GM12878 (cell line): ENCODE measurements around the gene A3GALT2. TPM values are rescaled to one million over a fixed set of nuclear protein-coding genes. Genes with fewer than 3 reads are reported as not detected.

Experiments
- ATAC-seq: fragments of 200-7000 bp; cut with Tn5 transposase; 3 replicates; pipeline ENCODE4 v1.9.1; 2020; ENCODE audit warnings: mild to moderate bottlenecking, moderate library complexity
- BruUV-seq: library from RNA; stranded (reverse); fragments of 400-500 nt; replicated peaks from 2 replicates; lab custom pipeline; 2021; lab: Mats Ljungman, UMichigan
- CTCF ChIA-PET: fragments of 300-600 bp; sonication (Branson Sonifier 250); formaldehyde crosslinking; extraction: SDS; loops from one replicate; lab custom pipeline; 2021; ENCODE audit warnings: inconsistent platforms; lab: Yijun Ruan, JAX
- POLR2A ChIA-PET: fragments of 350-600 bp; formaldehyde crosslinking; extraction: SDS; loops from one replicate; lab custom pipeline; 2021; ENCODE audit warnings: inconsistent platforms; lab: Charles Lee
- RAD21 ChIA-PET: fragments of 300-600 bp; sonication (Branson Sonifier 250); formaldehyde crosslinking; loops from one replicate; lab custom pipeline; 2023; ENCODE audit warnings: antibody characterized with exemption; ENCODE audit not compliant: unreplicated experiment; lab: Charles Lee
- SMC1A ChIA-PET: fragments of 300-600 bp; sonication (Branson Sonifier 250); formaldehyde crosslinking; loops from one replicate; lab custom pipeline; 2023; ENCODE audit not compliant: unreplicated experiment, uncharacterized antibody; lab: Charles Lee
- DNase-seq: peaks from one replicate; pipeline ENCODE4 v3.0.0-alpha.2; 2011; ENCODE audit warnings: low read depth, low spot score
- FAIRE-seq: peaks from 3 replicates; lab custom pipeline; 2011; peaks lifted over from hg19 to GRCh38; lab: Jason Lieb, UNC
- H2AFZ ChIP-seq: 2 replicates; pipeline ENCODE4 v1.6.0; 2011; ENCODE audit warnings: low read depth, low read length, control low read depth; ENCODE audit not compliant: control insufficient read depth
- H3K27ac ChIP-seq: 2 replicates; pipeline ENCODE4 v1.5.1; 2011; ENCODE audit warnings: control low read depth; ENCODE audit not compliant: control insufficient read depth, insufficient read depth
- H3K27me3 ChIP-seq, 2 experiments: replicated peaks in 1 of 2; 2 replicates each; pipeline versions ENCODE4 v1.6.0 to v1.6.1; 2011; ENCODE audit warnings: low read length in 1 of 2; ENCODE audit not compliant: control insufficient read depth in 2 of 2, insufficient read depth in 2 of 2
- H3K36me3 ChIP-seq, 2 experiments: 2 replicates each; pipeline ENCODE4 v1.5.1; 2011; ENCODE audit warnings: low read length in 1 of 2; ENCODE audit not compliant: control insufficient read depth in 2 of 2, insufficient read depth in 2 of 2
- H3K4me1 ChIP-seq: 2 replicates; pipeline ENCODE4 v1.6.1; 2011; ENCODE audit warnings: mild to moderate bottlenecking, low read length, moderate library complexity, mixed read lengths; ENCODE audit not compliant: control insufficient read depth, insufficient read depth
- H3K4me2 ChIP-seq: 2 replicates; pipeline ENCODE4 v1.6.0; 2011; ENCODE audit warnings: control low read depth; ENCODE audit not compliant: control insufficient read depth, insufficient read depth
- H3K4me3 ChIP-seq: fragments of 200-600 bp; sonication (generic); 2 replicates; pipeline ENCODE4 v1.5.1; 2016
- H3K79me2 ChIP-seq: 2 replicates; pipeline ENCODE4 v1.6.0; 2011; ENCODE audit warnings: low read length; ENCODE audit not compliant: control insufficient read depth, insufficient read depth
- H3K9ac ChIP-seq: 2 replicates; pipeline ENCODE4 v1.8.0; 2011; ENCODE audit warnings: low read length, control low read depth, mixed read lengths; ENCODE audit not compliant: control insufficient read depth, insufficient read depth
- H3K9me3 ChIP-seq: replicated peaks from 3 replicates; pipeline ENCODE4 v1.5.1; 2011; ENCODE audit warnings: mild to moderate bottlenecking, low read length; ENCODE audit not compliant: control insufficient read depth, insufficient read depth
- H4K20me1 ChIP-seq: 2 replicates; pipeline ENCODE4 v1.6.0; 2011; ENCODE audit not compliant: control insufficient read depth, insufficient read depth
- CHD1 ChIP-seq: IDR thresholded peaks from 2 replicates; pipeline ENCODE4 v1.6.1; 2012; ENCODE audit warnings: low read depth, low read length, improper control_type of control experiment
- FOXM1 ChIP-seq: IDR thresholded peaks from 2 replicates; pipeline ENCODE4 v1.6.1; 2012; ENCODE audit warnings: low read depth, mild to moderate bottlenecking, inconsistent platforms, low read length, moderate library complexity
- NRF1 ChIP-seq: conservative IDR thresholded peaks from 2 replicates; pipeline ENCODE4 v1.6.1; 2011; ENCODE audit warnings: mild to moderate bottlenecking, low read depth, low read length, improper control_type of control experiment
- STAT3 ChIP-seq: IDR thresholded peaks from 2 replicates; pipeline ENCODE4 v1.6.1; 2011; ENCODE audit warnings: low read depth, low read length, improper control_type of control experiment
- YY1 ChIP-seq: IDR thresholded peaks from 2 replicates; pipeline ENCODE4 v1.6.1; 2011; ENCODE audit warnings: low read depth, mild to moderate bottlenecking, low read length
- WGBS: methylation state at CpG from one replicate; pipeline ENCODE4 v1.1.6; 2016; ENCODE audit warnings: low lambda C conversion rate; ENCODE audit not compliant: insufficient replicate concordance, insufficient coverage; ENCODE audit errors: missing lambda C conversion rate; 5-methylcytosine and 5-hydroxymethylcytosine counted together
- in situ Hi-C: fragments of 300-500 bp; cut with MboI; formaldehyde crosslinking; loops from 9 replicates; pipeline ENCODE4 v1.14.3; 2018; ENCODE audit warnings: mixed read lengths
- intact Hi-C: fragments of 100-400 bp; cut with micrococcal nuclease; formaldehyde crosslinking; loops from one replicate; pipeline ENCODE4 v1.14.2; 2022; ENCODE audit not compliant: unreplicated experiment
- polyA plus RNA-seq, 11 experiments: library from polyadenylated mRNA; depleted of rRNA in 4 of 11; unstranded in 6 of 11; stranded (reverse) in 5 of 11; fragments of >200 nt; fragmentation: Nextera tagmentation in 4 of 11; fragmentation: Illumina TruSeq in 1 of 11; extraction: Ambion mirVana in 4 of 11; extraction: Trizol in 1 of 11; gene quantifications; 1 replicate in 1 of 11; 2 replicates in 10 of 11; pipeline versions ENCODE4 v1.2.1 to v1.2.3, GENCODE V29; 2011 to 2016; ENCODE audit warnings: inconsistent platforms in 2 of 11, missing spikeins in 2 of 11, low read depth in 1 of 11
- total RNA-seq, 4 experiments: library from RNA; depleted of rRNA in 3 of 4; stranded (reverse); fragments of >200 nt in 3 of 4; fragmentation: Illumina TruSeq in 1 of 4; extraction: Trizol in 1 of 4; gene quantifications; 2 replicates each; pipeline versions ENCODE4 v1.2.1 to v1.2.3, GENCODE V29; 2013 to 2021
- TF ChIP-seq, protein P1 (sequence below): IDR thresholded peaks from 2 replicates; pipeline ENCODE4 v1.6.1; 2012; ENCODE audit warnings: low read depth, low read length, improper control_type of control experiment
- TF ChIP-seq, protein P2 (sequence below): fragments of 450-650 bp; IDR thresholded peaks from 2 replicates; pipeline ENCODE4 v1.6.1; 2017; ENCODE audit warnings: antibody characterized with exemption, mild to moderate bottlenecking, moderate library complexity

A3GALT2 gene
- total and polyA plus RNA-seq, 10 of the 15 experiments (the other 5 are each of a cell fraction or from before 2014, with no cell fraction given): not detected

DNA sequence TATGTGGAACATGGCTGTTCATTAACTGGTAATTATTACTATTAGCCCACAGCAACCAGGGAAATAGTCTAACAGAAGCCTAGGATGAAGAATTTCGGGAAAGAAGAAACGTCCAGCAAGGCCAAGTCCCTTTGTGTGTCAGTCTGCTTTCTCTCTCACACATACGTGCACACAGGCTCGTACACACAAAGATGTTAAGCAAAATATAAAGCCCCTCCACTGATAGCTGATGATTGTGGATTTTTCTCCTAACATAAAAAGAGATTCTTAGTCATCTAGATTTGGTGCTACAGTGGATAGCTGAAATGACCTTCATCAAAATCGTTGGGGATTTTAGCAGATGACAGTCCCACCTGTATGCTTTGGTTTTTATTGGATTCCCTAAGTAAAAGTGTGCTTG lies 42.1 kb upstream of the A3GALT2 start:
- no peaks in the 10 kb centered on the region for H3K79me2 ChIP-seq
- TF ChIP-seq CHD1: no peak
- no peak for TF ChIP-seq NRF1
- TF ChIP-seq STAT3: no peak
- TF ChIP-seq, protein P1, sequence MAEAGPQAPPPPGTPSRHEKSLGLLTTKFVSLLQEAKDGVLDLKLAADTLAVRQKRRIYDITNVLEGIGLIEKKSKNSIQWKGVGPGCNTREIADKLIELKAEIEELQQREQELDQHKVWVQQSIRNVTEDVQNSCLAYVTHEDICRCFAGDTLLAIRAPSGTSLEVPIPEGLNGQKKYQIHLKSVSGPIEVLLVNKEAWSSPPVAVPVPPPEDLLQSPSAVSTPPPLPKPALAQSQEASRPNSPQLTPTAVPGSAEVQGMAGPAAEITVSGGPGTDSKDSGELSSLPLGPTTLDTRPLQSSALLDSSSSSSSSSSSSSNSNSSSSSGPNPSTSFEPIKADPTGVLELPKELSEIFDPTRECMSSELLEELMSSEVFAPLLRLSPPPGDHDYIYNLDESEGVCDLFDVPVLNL: no peak
- TF ChIP-seq FOXM1: no peak
- TF ChIP-seq, protein P2, sequence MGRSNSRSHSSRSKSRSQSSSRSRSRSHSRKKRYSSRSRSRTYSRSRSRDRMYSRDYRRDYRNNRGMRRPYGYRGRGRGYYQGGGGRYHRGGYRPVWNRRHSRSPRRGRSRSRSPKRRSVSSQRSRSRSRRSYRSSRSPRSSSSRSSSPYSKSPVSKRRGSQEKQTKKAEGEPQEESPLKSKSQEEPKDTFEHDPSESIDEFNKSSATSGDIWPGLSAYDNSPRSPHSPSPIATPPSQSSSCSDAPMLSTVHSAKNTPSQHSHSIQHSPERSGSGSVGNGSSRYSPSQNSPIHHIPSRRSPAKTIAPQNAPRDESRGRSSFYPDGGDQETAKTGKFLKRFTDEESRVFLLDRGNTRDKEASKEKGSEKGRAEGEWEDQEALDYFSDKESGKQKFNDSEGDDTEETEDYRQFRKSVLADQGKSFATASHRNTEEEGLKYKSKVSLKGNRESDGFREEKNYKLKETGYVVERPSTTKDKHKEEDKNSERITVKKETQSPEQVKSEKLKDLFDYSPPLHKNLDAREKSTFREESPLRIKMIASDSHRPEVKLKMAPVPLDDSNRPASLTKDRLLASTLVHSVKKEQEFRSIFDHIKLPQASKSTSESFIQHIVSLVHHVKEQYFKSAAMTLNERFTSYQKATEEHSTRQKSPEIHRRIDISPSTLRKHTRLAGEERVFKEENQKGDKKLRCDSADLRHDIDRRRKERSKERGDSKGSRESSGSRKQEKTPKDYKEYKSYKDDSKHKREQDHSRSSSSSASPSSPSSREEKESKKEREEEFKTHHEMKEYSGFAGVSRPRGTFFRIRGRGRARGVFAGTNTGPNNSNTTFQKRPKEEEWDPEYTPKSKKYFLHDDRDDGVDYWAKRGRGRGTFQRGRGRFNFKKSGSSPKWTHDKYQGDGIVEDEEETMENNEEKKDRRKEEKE: no peak
- TF ChIP-seq YY1: no peak
- in situ Hi-C loops (no loop called here), intact Hi-C loops (no loop called here)
- no TSS peak for BruUV-seq
- ChIA-PET POLR2A (interaction anchor here (0.6 kb wide), 1 partner anchor 11 kb away, joined by 5 read pairs; no protein-coding TSS in a partner anchor), SMC1A (interaction anchor here (0.7 to 8.5 kb wide), 6 partner anchors 12 to 250 kb away, joined by 3 to 71 read pairs (median 4); partner anchors contain the start of gene ZSCAN20), RAD21 (interaction anchor here (3.3 to 3.4 kb wide), 2 partner anchors 67 to 108 kb away, joined by 15 to 21 read pairs; partner anchors contain the start of gene ZSCAN20), CTCF (interaction anchor here (0.8 to 4.3 kb wide), 4 partner anchors 24 to 429 kb away, joined by 3 to 47 read pairs (median 4); no protein-coding TSS in a partner anchor)
- H3K36me3 ChIP-seq: no peaks in the 10 kb centered on the region
- no peaks in the 10 kb centered on the region for H3K4me1 ChIP-seq
- FAIRE-seq: no peak
- H3K4me2 ChIP-seq: no peak overlapping the region
- no peak for ATAC-seq
- H3K27ac ChIP-seq: no peak overlapping the region
- no peaks in the 10 kb centered on the region for H4K20me1 ChIP-seq
- no peak for DNase-seq
- no peaks in the 10 kb centered on the region for H3K27me3 ChIP-seq
- H3K9me3 ChIP-seq: no peaks in the 10 kb centered on the region
- no peak overlapping the region for H2AFZ ChIP-seq
- no peak overlapping the region for H3K9ac ChIP-seq
- H3K4me3 ChIP-seq: no peak overlapping the region
- 53% methylated on average over 5 of the region's 5 CpGs for WGBS
